HG03442 (cell line): Measurements from ENCODE around the gene FGB.

Source experiments
- ATAC-seq: cut with Tn5 transposase; IDR thresholded peaks from one replicate; pipeline ENCODE4 v1.9.1; 2021; ENCODE audit warnings: mild to moderate bottlenecking, moderate library complexity; ENCODE audit not compliant: unreplicated experiment

FGB gene

GRCh38 chr4:154565704-154566103, 2.9 kb downstream of the FGB start:
- no peak for ATAC-seq

GRCh38 chr4:154566639-154567204, 3.9 kb downstream of the FGB start:
- ATAC-seq = no peak

GRCh38 chr4:154569028-154569427, 6.2 kb downstream of the FGB start:
- no peak for ATAC-seq

- ATAC-seq = no peak
Observed at GRCh38 chr4:154569584-154569983, 6.8 kb downstream of the FGB start.

- ATAC-seq = no peak
Observed at GRCh38 chr4:154573190-154573870, 10.5 kb downstream of the FGB start.

GRCh38 chr4:154574311-154574710, 11.5 kb downstream of the FGB start:
- no peak for ATAC-seq

- no peak for ATAC-seq
Observed at GRCh38 chr4:154577324-154577723, 14.5 kb downstream of the FGB start.

- no peak for ATAC-seq
Observed at GRCh38 chr4:154578919-154579318, 16.1 kb downstream of the FGB start.

GRCh38 chr4:154579927-154580326, 17.1 kb downstream of the FGB start:
- ATAC-seq = no peak

GRCh38 chr4:154582723-154583122, 19.9 kb downstream of the FGB start:
- no peak for ATAC-seq

- no peak for ATAC-seq
Observed at GRCh38 chr4:154583230-154583629, 20.4 kb downstream of the FGB start.

GRCh38 chr4:154583677-154584076, 20.9 kb downstream of the FGB start:
- ATAC-seq = no peak

GRCh38 chr4:154584259-154584658, 21.4 kb downstream of the FGB start:
- ATAC-seq = no peak

- no peak for ATAC-seq
Observed at GRCh38 chr4:154585369-154586018, 22.7 kb downstream of the FGB start.

GRCh38 chr4:154586296-154587033, 23.7 kb downstream of the FGB start:
- no peak for ATAC-seq

GRCh38 chr4:154588198-154588597, 25.4 kb downstream of the FGB start:
- no peak for ATAC-seq

- ATAC-seq = no peak
Observed at GRCh38 chr4:154589296-154590197, 26.7 kb downstream of the FGB start.

- no peak for ATAC-seq
Observed at GRCh38 chr4:154590329-154591006, 27.7 kb downstream of the FGB start, which contains the start of gene FGA. TSS of gene FGA (minus strand) at chr4:154590742. CDS start at chr4:154590687, 55 bp downstream.

GRCh38 chr4:154591890-154592289, 29.1 kb downstream of the FGB start:
- ATAC-seq = no peak

- ATAC-seq = no peak
Observed at GRCh38 chr4:154593868-154594267, 31.1 kb downstream of the FGB start.
